Subcutaneous abdominal adipose tissue (tissue), 5 donors: Measurements from ENCODE around the gene CCDC24.

Experiments used
- H3K27ac ChIP-seq: one replicate; pipeline ENCODE4 v1.7.0; 2013; ENCODE audit warnings: low read depth, mild to moderate bottlenecking, inconsistent platforms, low read length, moderate library complexity
- H3K27me3 ChIP-seq, 5 donors: one replicate each; pipeline ENCODE4 v1.7.0; 2013; ENCODE audit warnings: low read length in 5 of 5, inconsistent platforms in 1 of 5; ENCODE audit not compliant: control insufficient read depth in 5 of 5, insufficient read depth in 4 of 5
- H3K36me3 ChIP-seq, 5 donors: one replicate each; pipeline ENCODE4 v1.7.0; 2013; ENCODE audit warnings: low read length in 5 of 5; ENCODE audit not compliant: control insufficient read depth in 5 of 5, insufficient read depth in 5 of 5
- H3K4me1 ChIP-seq, 5 donors: one replicate each; pipeline ENCODE4 v1.7.0; 2013; ENCODE audit warnings: low read length in 5 of 5, mild to moderate bottlenecking in 3 of 5, moderate library complexity in 1 of 5; ENCODE audit not compliant: control insufficient read depth in 5 of 5, insufficient read depth in 5 of 5
- H3K4me3 ChIP-seq, 5 donors: one replicate each; pipeline ENCODE4 v1.7.0; 2013; ENCODE audit warnings: low read length in 5 of 5, low read depth in 1 of 5
- H3K9ac ChIP-seq, 5 donors: one replicate each; pipeline ENCODE4 v1.7.0; 2013; ENCODE audit warnings: low read length in 5 of 5, mild to moderate bottlenecking in 4 of 5, moderate library complexity in 3 of 5
- H3K9me3 ChIP-seq, 5 donors: one replicate each; pipeline ENCODE4 v1.7.0; 2013; ENCODE audit warnings: low read length in 5 of 5; ENCODE audit not compliant: control insufficient read depth in 5 of 5
- donor health status: healthy.
- donor health status: healthy.
- donor health status: healthy.
- donor health status: healthy.
- donor health status: healthy.

The CCDC24 gene

GRCh38 chr1:44031252-44032169 lies 40.1 kb downstream of the CCDC24 start, which contains the start of gene SLC6A9:
TSS of gene SLC6A9 (minus strand) at chr1:44031462. CDS start at chr1:44024277, 7,185 bp downstream.
- Histone ChIP-seq H3K36me3 (no peaks in the 10 kb centered on the region), H3K4me1 (peaks cover 0 to 45% (median 34%) of the 10 kb centered on the region in 5 donors), H3K27me3 (no peaks in the 10 kb centered on the region), H3K4me3 (peak within 1 kb of the TSS in 4 of 5 donors; percentile 74 to 84 (median 80)), H3K9ac (peak within 1 kb of the TSS in 4 of 5 donors; percentile 53 to 71 (median 60)), H3K27ac (no peak within 1 kb of the TSS), H3K9me3 (no peaks in the 10 kb centered on the region)

- H3K4me1 ChIP-seq = peaks cover 0 to 49% (median 34%) of the 10 kb centered on the region in 5 donors
- H3K9ac ChIP-seq = no peak overlapping the region
- no peaks in the 10 kb centered on the region for H3K9me3 ChIP-seq
- no peaks in the 10 kb centered on the region for H3K36me3 ChIP-seq
- no peak overlapping the region for H3K4me3 ChIP-seq
- no peak overlapping the region for H3K27ac ChIP-seq
- no peaks in the 10 kb centered on the region for H3K27me3 ChIP-seq
These were observed 40.9 kb downstream of the CCDC24 start for GRCh38 chr1:44032170-44032790.

- Histone ChIP-seq H3K4me1 (peaks cover 0 to 49% (median 34%) of the 10 kb centered on the region in 5 donors), H3K36me3 (no peaks in the 10 kb centered on the region), H3K4me3 (no peak overlapping the region), H3K27me3 (no peaks in the 10 kb centered on the region), H3K9me3 (no peaks in the 10 kb centered on the region), H3K9ac (no peak overlapping the region), H3K27ac (no peak overlapping the region)
These were observed 41.7 kb downstream of the CCDC24 start for GRCh38 chr1:44033041-44033575.

GRCh38 chr1:44033756-44034155 lies 42.4 kb downstream of the CCDC24 start:
- H3K9me3 ChIP-seq = no peaks in the 10 kb centered on the region
- no peaks in the 10 kb centered on the region for H3K27me3 ChIP-seq
- no peak overlapping the region for H3K4me3 ChIP-seq
- no peak overlapping the region for H3K9ac ChIP-seq
- H3K27ac ChIP-seq = no peak overlapping the region
- H3K4me1 ChIP-seq = peaks cover 0 to 49% (median 34%) of the 10 kb centered on the region in 5 donors
- no peaks in the 10 kb centered on the region for H3K36me3 ChIP-seq

- Histone ChIP-seq H3K27me3 (no peaks in the 10 kb centered on the region), H3K27ac (no peak overlapping the region), H3K4me1 (peaks cover 0 to 44% (median 30%) of the 10 kb centered on the region in 5 donors), H3K36me3 (no peaks in the 10 kb centered on the region), H3K4me3 (no peak overlapping the region), H3K9me3 (no peaks in the 10 kb centered on the region), H3K9ac (no peak overlapping the region)
These were observed 43.0 kb downstream of the CCDC24 start for GRCh38 chr1:44034423-44034822.

DNA sequence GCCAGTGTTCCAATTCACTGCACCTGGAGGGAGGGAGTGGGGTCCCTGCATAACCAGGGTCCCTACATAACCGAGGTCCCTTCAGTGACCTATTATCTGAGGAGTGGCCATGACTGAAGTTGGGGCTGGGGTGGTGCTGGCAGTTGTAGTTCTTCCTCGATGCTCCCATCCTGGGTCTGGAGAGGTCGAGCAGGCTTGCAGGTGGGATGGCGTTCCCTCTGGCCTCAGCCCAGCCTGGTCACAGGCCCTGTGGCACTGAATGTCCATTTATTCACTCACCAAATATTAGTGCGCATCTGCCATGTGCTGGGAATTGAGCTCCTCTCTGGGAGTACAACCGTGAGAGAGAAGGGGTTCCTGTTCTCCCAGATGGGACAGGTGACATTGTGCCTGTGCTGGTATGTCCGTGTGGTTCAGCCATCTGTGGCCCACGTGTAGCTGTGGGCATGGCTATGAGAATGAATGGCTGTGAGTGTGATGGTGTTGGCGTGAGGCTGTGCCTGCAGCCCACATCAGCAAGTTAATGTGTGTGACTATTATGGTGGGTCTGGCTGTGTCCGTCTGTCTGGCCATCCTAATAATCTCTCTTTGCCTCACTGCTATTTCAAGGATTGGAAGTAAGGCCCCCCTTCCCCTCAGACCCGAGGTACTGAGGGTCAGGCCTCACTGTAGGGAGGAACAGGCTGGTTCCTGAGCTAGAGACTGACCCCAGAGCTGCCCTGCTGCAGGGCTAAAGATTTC lies 43.7 kb downstream of the CCDC24 start:
- no peak overlapping the region for H3K27ac ChIP-seq
- H3K4me3 ChIP-seq = no peak overlapping the region
- no peaks in the 10 kb centered on the region for H3K27me3 ChIP-seq

DNA sequence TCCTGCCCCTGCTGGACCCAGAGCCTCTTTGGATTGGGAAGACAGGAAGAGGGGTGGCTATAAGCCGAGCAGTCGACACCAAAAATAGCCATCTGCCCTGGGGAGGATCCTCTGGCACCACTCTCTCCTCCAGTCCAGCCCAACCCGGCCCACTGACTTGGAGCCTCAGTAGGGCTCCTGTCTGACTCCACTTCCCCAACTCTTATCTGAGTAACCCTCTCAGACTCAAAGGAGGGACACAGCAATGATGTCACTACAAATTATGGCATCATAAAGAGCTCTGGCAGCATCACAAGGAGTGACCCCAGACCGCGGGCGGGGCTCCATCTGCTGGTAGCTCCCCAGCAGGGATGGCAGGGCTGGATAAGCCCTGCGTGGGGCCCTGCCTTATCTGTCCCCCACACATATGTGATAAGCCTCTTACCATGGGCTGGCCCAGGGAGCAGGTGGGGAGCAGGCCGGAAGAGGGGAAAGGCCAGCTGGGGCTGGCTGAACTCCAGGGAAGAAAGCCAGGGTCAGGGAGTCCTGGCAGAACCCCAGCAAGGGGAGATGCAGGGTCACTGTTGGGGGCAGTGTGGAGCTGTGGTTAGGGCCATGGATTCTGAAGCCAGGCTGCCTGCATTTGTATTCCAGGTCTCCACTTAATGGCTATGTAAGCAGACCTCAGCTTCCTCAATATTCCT lies 44.5 kb downstream of the CCDC24 start:
- Histone ChIP-seq H3K4me3 (no peak overlapping the region), H3K4me1 (peaks cover 0 to 34% (median 21%) of the 10 kb centered on the region in 5 donors), H3K27ac (no peak overlapping the region), H3K27me3 (no peaks in the 10 kb centered on the region), H3K9me3 (no peaks in the 10 kb centered on the region), H3K36me3 (no peaks in the 10 kb centered on the region), H3K9ac (peak overlapping the region in 1 of 5 donors; percentile 21)

More for the DNA sequence above, 43.7 kb downstream of the CCDC24 start:
- H3K4me1 ChIP-seq = peaks cover 0 to 40% (median 26%) of the 10 kb centered on the region in 5 donors
- no peaks in the 10 kb centered on the region for H3K36me3 ChIP-seq
- no peaks in the 10 kb centered on the region for H3K9me3 ChIP-seq
- peak overlapping the region in 1 of 5 donors; percentile 21 for H3K9ac ChIP-seq

GRCh38 chr1:44036409-44037139 lies 45.2 kb downstream of the CCDC24 start:
- Histone ChIP-seq H3K4me3 (no peak overlapping the region), H3K27ac (no peak overlapping the region), H3K9me3 (no peaks in the 10 kb centered on the region), H3K27me3 (no peaks in the 10 kb centered on the region), H3K9ac (peak overlapping the region in 1 of 5 donors; percentile 16), H3K36me3 (no peaks in the 10 kb centered on the region), H3K4me1 (peaks cover 0 to 28% (median 14%) of the 10 kb centered on the region in 5 donors)

DNA sequence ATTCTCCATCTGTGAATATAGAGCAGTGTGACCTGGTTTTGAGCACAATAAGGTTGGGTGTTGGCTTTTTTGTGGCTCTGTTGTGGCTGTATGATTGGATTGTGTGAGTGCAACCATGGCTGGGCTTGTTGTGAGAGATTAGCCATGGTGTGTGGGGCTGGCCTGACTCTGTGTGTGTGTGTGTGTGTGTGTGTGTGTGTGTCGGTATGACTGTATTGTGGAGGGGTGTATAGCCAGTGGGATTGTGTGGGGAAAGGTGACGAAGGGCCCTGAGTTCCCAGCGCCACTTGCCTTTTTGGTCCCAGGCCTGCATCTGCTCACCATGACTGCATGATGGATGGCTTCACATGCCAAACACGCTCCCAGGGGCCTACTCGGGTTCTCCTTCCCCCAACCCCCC lies 45.8 kb downstream of the CCDC24 start:
- H3K4me1 ChIP-seq = peaks cover 0 to 23% (median 13%) of the 10 kb centered on the region in 5 donors
- H3K9ac ChIP-seq = no peak overlapping the region

More for the DNA sequence above, 45.8 kb downstream of the CCDC24 start:
- Histone ChIP-seq H3K27ac (no peak overlapping the region), H3K36me3 (no peaks in the 10 kb centered on the region), H3K9me3 (no peaks in the 10 kb centered on the region), H3K4me3 (no peak overlapping the region), H3K27me3 (no peaks in the 10 kb centered on the region)
